NCI-H345 treated with DMSO at 0.1 percent for 48 hours (cell line): ENCODE data around the gene CCDC60.
A peak's percentile ranks its signal among the peaks of the same experiment; 100 is the strongest.
"Not testable (repeated sequence)": the region's sequence is repeated elsewhere in the genome, so short reads cannot be mapped to it uniquely, and the experiment has no call there.

Experiments
- DNase-seq: peaks from one replicate; lab custom pipeline; 2025; ENCODE audit not compliant: unreplicated experiment; lab: John Stamatoyannopoulos, UW

Gene CCDC60

GRCh38 chr12:119338593-119339363 lies 4.2 kb downstream of the CCDC60 start:
- DNase-seq = no peak

GRCh38 chr12:119340578-119340977 lies 6.0 kb downstream of the CCDC60 start:
- DNase-seq = no peak

- no peak for DNase-seq
Measured at GRCh38 chr12:119341020-119341419, 6.5 kb downstream of the CCDC60 start.

- DNase-seq = no peak
Measured at GRCh38 chr12:119341988-119342387, 7.5 kb downstream of the CCDC60 start.

GRCh38 chr12:119343130-119343529 lies 8.6 kb downstream of the CCDC60 start:
- DNase-seq = no peak

GRCh38 chr12:119354172-119354571 lies 19.6 kb downstream of the CCDC60 start:
- DNase-seq = no peak

GRCh38 chr12:119360366-119360765 lies 25.8 kb downstream of the CCDC60 start:
- DNase-seq = not testable (repeated sequence)

GRCh38 chr12:119363037-119363436 lies 28.5 kb downstream of the CCDC60 start:
- peak; percentile 65 for DNase-seq

GRCh38 chr12:119363490-119363889 lies 29.0 kb downstream of the CCDC60 start:
- DNase-seq = no peak

- no peak for DNase-seq
Measured at GRCh38 chr12:119365451-119365850, 30.9 kb downstream of the CCDC60 start.

- no peak for DNase-seq
Measured at GRCh38 chr12:119366007-119366406, 31.5 kb downstream of the CCDC60 start.

GRCh38 chr12:119369161-119369560 lies 34.6 kb downstream of the CCDC60 start:
- DNase-seq = no peak

GRCh38 chr12:119369907-119370546 lies 35.5 kb downstream of the CCDC60 start:
- DNase-seq = peak; percentile 94

- no peak for DNase-seq
Measured at GRCh38 chr12:119372540-119372939, 38.0 kb downstream of the CCDC60 start.

- DNase-seq = no peak
Measured at GRCh38 chr12:119373001-119373400, 38.5 kb downstream of the CCDC60 start.

GRCh38 chr12:119373666-119374065 lies 39.1 kb downstream of the CCDC60 start:
- DNase-seq = no peak

GRCh38 chr12:119374635-119375034 lies 40.1 kb downstream of the CCDC60 start:
- no peak for DNase-seq

- no peak for DNase-seq
Measured at GRCh38 chr12:119375075-119375882, 40.8 kb downstream of the CCDC60 start.

- no peak for DNase-seq
Measured at GRCh38 chr12:119375883-119376190, 41.3 kb downstream of the CCDC60 start.

GRCh38 chr12:119378903-119379302 lies 44.4 kb downstream of the CCDC60 start:
- DNase-seq = no peak

- no peak for DNase-seq
Measured at GRCh38 chr12:119381471-119382235, 47.1 kb downstream of the CCDC60 start.
